Measurements from ENCODE around the gene DRG2. TPM values are rescaled to one million over a fixed set of nuclear protein-coding genes. Genes with fewer than 3 reads are reported as not detected.

The DRG2 gene
- total RNA-seq, 4 donors from 2014 or later: 34.7 to 52.3 (median 37.4) TPM

GRCh38 chr17:18107061-18107790 lies 19.5 kb downstream of the DRG2 start:
- no peak for TF ChIP-seq CTCF (IDR thresholded peaks at IDR 0.05 in 4 of 5, conservative IDR thresholded peaks at IDR 0.05 in 1 of 5)
- no peak for TF ChIP-seq POLR2A (IDR thresholded peaks at IDR 0.05)
- DNase-seq (no peak), ATAC-seq (no peak)
- Histone ChIP-seq H3K27ac (no peak overlapping the region), H3K27me3 (no peaks in the 10 kb centered on the region), H3K36me3 (peaks cover 0 to 43% of the 10 kb centered on the region in 2 donors), H3K4me1 (no peaks in the 10 kb centered on the region), H3K4me3 (no peak overlapping the region), H3K9me3 (no peaks in the 10 kb centered on the region)
- in situ Hi-C loops (cut with MboI; ENCODE audit: low sequenced_read_pairs in 4 of 4) (no loop called here), intact Hi-C loops (cut with DNase I; ENCODE audit: low total_unique reads) (no loop called here)

DNA sequence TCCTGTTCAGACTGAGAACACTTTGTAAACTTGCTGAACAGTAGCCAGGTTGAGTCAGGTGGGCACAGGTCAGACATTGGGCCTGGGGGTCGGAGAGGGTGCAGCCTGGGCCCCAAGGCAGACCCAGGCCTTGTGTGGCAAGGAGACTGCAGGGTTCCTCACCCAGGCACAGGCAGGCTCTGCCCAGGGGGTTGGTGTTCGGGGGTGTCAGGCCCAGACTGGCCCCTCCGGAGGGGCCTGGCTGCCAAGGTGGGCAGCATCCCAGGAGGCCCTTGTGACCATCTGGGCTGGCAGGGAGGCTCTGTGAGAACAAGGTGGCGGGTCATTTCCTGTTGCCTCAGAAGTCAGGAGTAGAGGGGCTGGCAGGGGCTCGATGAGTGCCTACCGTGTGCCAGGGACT lies 20.2 kb downstream of the DRG2 start:
- Histone ChIP-seq H3K27me3 (no peaks in the 10 kb centered on the region), H3K36me3 (peaks cover 0 to 39% of the 10 kb centered on the region in 2 donors), H3K27ac (no peak overlapping the region), H3K9me3 (no peaks in the 10 kb centered on the region), H3K4me1 (no peaks in the 10 kb centered on the region), H3K4me3 (no peak overlapping the region)
- in situ Hi-C loops (cut with MboI; ENCODE audit: low sequenced_read_pairs in 4 of 4): no loop called here
- intact Hi-C loops (cut with DNase I; ENCODE audit: low total_unique reads): no loop called here
- TF ChIP-seq CTCF (IDR thresholded peaks at IDR 0.05 in 4 of 5, conservative IDR thresholded peaks at IDR 0.05 in 1 of 5) (no peak), POLR2A (IDR thresholded peaks at IDR 0.05) (no peak)
- ATAC-seq (no peak), DNase-seq (no peak)

GRCh38 chr17:18108401-18109312 lies 20.9 kb downstream of the DRG2 start, which contains the start of gene MYO15A:
TSS of gene MYO15A (plus strand) at chr17:18108756. CDS start at chr17:18118801, 10,045 bp downstream.
- in situ Hi-C loops (cut with MboI; ENCODE audit: low sequenced_read_pairs in 4 of 4) (no loop called here), intact Hi-C loops (cut with DNase I; ENCODE audit: low total_unique reads) (no loop called here)
- peaks cover 0 to 33% of the 10 kb centered on the region in 2 donors for H3K36me3 ChIP-seq
- TF ChIP-seq POLR2A (IDR thresholded peaks at IDR 0.05) (no peak), CTCF (IDR thresholded peaks at IDR 0.05 in 4 of 5, conservative IDR thresholded peaks at IDR 0.05 in 1 of 5) (no peak)
- no peaks in the 10 kb centered on the region for H3K9me3 ChIP-seq
- no peaks in the 10 kb centered on the region for H3K4me1 ChIP-seq
- H3K27ac ChIP-seq: no peak within 1 kb of the TSS
- H3K4me3 ChIP-seq: no peak within 1 kb of the TSS
- no peaks in the 10 kb centered on the region for H3K27me3 ChIP-seq
- no peak for DNase-seq
- ATAC-seq: no peak

DNA sequence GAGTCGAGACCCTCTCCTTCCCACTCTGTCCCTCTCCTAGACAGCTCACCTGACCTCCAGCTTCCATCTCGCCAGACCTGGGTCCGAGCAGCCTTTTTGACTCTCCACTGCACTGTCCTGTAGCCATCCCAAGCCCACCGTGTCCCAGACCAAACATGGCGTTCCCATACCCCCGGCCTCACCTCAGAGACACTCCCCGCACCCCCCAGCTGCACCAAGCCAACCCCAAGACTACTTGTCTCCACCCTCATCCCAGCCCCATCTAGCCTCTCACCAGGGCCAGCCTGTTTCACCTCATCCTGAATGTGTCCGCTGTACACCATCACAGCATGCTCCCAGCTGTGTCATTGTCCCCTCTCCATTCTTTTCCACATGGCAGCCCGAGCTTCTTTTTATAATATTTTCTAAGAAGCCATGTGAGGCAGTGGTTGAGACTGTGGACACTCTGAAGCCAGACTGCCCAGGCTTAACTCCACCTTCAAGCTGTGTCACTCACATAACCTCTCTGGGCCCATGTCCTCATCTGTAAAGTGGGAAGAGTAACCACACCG lies 22.3 kb downstream of the DRG2 start:
- Histone ChIP-seq H3K4me1 (no peaks in the 10 kb centered on the region), H3K27ac (no peak overlapping the region), H3K9me3 (no peaks in the 10 kb centered on the region), H3K4me3 (no peak overlapping the region), H3K27me3 (no peaks in the 10 kb centered on the region), H3K36me3 (peaks cover 0 to 20% of the 10 kb centered on the region in 2 donors)
- intact Hi-C loops (cut with DNase I; ENCODE audit: low total_unique reads): no loop called here
- in situ Hi-C loops (cut with MboI; ENCODE audit: low sequenced_read_pairs in 4 of 4): no loop called here
- TF ChIP-seq CTCF (IDR thresholded peaks at IDR 0.05 in 4 of 5, conservative IDR thresholded peaks at IDR 0.05 in 1 of 5): no peak
- no peak for TF ChIP-seq POLR2A (IDR thresholded peaks at IDR 0.05)
- DNase-seq (no peak), ATAC-seq (no peak)

Data from gastrocnemius medialis (tissue), 4 donors.